ENCODE measurements around the gene TARS3. TPM values are rescaled to one million over a fixed set of nuclear protein-coding genes. Genes with fewer than 3 reads are reported as not detected.

The TARS3 gene
- total RNA-seq, 1 experiment from 2014 or later, result 14.1 TPM

GRCh38 chr15:101641129-101641764, 83.0 kb downstream of the TARS3 start:
- Mint-ChIP-seq H3K27ac (no peak overlapping the region), H3K27me3 (ENCODE audit: low read depth) (no peaks in the 10 kb centered on the region), H3K4me3 (no peak overlapping the region), H3K36me3 (ENCODE audit: insufficient read depth in 1 of 3, low read depth in 3 of 3) (peaks cover 2 to 51% (median 46%) of the 10 kb centered on the region in 3 experiments; a peak in 5 of 7 replicates), H3K9me3 (no peaks in the 10 kb centered on the region), H3K4me1 (peaks cover 14 to 16% of the 10 kb centered on the region in 2 experiments)
- H3K27ac ChIP-seq (ENCODE audit: insufficient read length, low read depth, low read length), result no peak overlapping the region
- no peaks in the 10 kb centered on the region for H4K20me1 ChIP-seq (ENCODE audit: control insufficient read depth, insufficient read depth, insufficient read length)
- H3K18ac ChIP-seq (ENCODE audit: insufficient read length, low read depth, low read length), result no peak overlapping the region
- H3K23me2 ChIP-seq (ENCODE audit: insufficient read length, low read depth, low read length, poor library complexity, severe bottlenecking), result no peaks in the 10 kb centered on the region
- no peaks in the 10 kb centered on the region for H3K27me3 ChIP-seq (ENCODE audit: insufficient read depth, low read length)
- no peak overlapping the region for H2BK15ac ChIP-seq (ENCODE audit: low read depth, low read length)
- no peak overlapping the region for H2AK5ac ChIP-seq (ENCODE audit: insufficient read length, low read length)
- H3K79me2 ChIP-seq (ENCODE audit: insufficient read depth, low read length), result no peaks in the 10 kb centered on the region
- WGBS (ENCODE audit: extremely low coverage, insufficient read length, low lambda C conversion rate), result no CpG with 5 or more reads among the region's 8 CpGs
- no peak overlapping the region for H3K23ac ChIP-seq (ENCODE audit: insufficient read length, low read depth, low read length)
- H4K5ac ChIP-seq (ENCODE audit: insufficient read length, low read depth, low read length), result no peak overlapping the region
- H3K14ac ChIP-seq (ENCODE audit: insufficient read depth, low read length), result no peak overlapping the region
- H3K4me2 ChIP-seq (ENCODE audit: insufficient read depth, insufficient read length, low read length), result no peak overlapping the region
- no peak overlapping the region for H4K91ac ChIP-seq (ENCODE audit: insufficient read length, low read depth, low read length)
- H2BK120ac ChIP-seq (ENCODE audit: low read depth, low read length, poor library complexity, severe bottlenecking), result no peak overlapping the region
- DNase-seq, result peak; percentile 54
- H3K9ac ChIP-seq (ENCODE audit: extremely low read depth, insufficient read length, low read length), result no peak overlapping the region
- no peak overlapping the region for H3K56ac ChIP-seq (ENCODE audit: insufficient read length, low read depth, low read length)
- H2BK12ac ChIP-seq (ENCODE audit: insufficient read length, low read depth, low read length), result no peak overlapping the region
- H3K9me3 ChIP-seq (ENCODE audit: control insufficient read depth, low read depth, low read length), result no peaks in the 10 kb centered on the region
- no peak overlapping the region for H2AFZ ChIP-seq (ENCODE audit: low read length)
- no peaks in the 10 kb centered on the region for H3K4me1 ChIP-seq (ENCODE audit: insufficient read depth, low read length)
- no peak overlapping the region for H3T11ph ChIP-seq (ENCODE audit: low read length)
- H2BK20ac ChIP-seq (ENCODE audit: low read depth, low read length, poor library complexity, severe bottlenecking), result no peak overlapping the region
- H3K79me1 ChIP-seq (ENCODE audit: insufficient read depth, low read depth, low read length, poor library complexity, severe bottlenecking), result peaks cover 2% of the 10 kb centered on the region
- H3K4ac ChIP-seq (ENCODE audit: low read depth, low read length), result no peak overlapping the region
- TF ChIP-seq, protein P1, sequence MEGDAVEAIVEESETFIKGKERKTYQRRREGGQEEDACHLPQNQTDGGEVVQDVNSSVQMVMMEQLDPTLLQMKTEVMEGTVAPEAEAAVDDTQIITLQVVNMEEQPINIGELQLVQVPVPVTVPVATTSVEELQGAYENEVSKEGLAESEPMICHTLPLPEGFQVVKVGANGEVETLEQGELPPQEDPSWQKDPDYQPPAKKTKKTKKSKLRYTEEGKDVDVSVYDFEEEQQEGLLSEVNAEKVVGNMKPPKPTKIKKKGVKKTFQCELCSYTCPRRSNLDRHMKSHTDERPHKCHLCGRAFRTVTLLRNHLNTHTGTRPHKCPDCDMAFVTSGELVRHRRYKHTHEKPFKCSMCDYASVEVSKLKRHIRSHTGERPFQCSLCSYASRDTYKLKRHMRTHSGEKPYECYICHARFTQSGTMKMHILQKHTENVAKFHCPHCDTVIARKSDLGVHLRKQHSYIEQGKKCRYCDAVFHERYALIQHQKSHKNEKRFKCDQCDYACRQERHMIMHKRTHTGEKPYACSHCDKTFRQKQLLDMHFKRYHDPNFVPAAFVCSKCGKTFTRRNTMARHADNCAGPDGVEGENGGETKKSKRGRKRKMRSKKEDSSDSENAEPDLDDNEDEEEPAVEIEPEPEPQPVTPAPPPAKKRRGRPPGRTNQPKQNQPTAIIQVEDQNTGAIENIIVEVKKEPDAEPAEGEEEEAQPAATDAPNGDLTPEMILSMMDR (conservative IDR thresholded peaks at IDR 0.05), result peak; percentile 87
- H4K8ac ChIP-seq (replicated peaks; ENCODE audit: insufficient read length, low read depth, low read length), result no peak overlapping the region
- H2BK5ac ChIP-seq (ENCODE audit: insufficient read length, low read length), result no peak overlapping the region
